Cerebellar nuclear complex (tissue), 1 donor: ENCODE results near the gene C19orf38.
"Not testable (repeated sequence)": the region's sequence is repeated elsewhere in the genome, so short reads cannot be mapped to it uniquely, and the experiment has no call there.

ENCODE experiments used
- DNase-seq, 2 experiments: peaks; one replicate each; lab custom pipeline; 2025; lab: John Stamatoyannopoulos, UW

The C19orf38 gene

GRCh38 chr19:10823690-10824089 is 24.5 kb upstream of the C19orf38 start:
- DNase-seq = no peak

GRCh38 chr19:10826231-10826630 is 22.0 kb upstream of the C19orf38 start:
- no peak for DNase-seq

GRCh38 chr19:10826846-10827245 is 21.4 kb upstream of the C19orf38 start:
- no peak for DNase-seq

- no peak for DNase-seq
Measured at GRCh38 chr19:10828981-10829821, 19.0 kb upstream of the C19orf38 start.

GRCh38 chr19:10829967-10830366 is 18.2 kb upstream of the C19orf38 start:
- no peak for DNase-seq

- DNase-seq = no peak
Measured at GRCh38 chr19:10830370-10830769, 17.8 kb upstream of the C19orf38 start.

GRCh38 chr19:10830931-10831779 is 17.1 kb upstream of the C19orf38 start:
- DNase-seq = no peak

- DNase-seq = no peak
Measured at GRCh38 chr19:10831987-10832938, 16.0 kb upstream of the C19orf38 start.

GRCh38 chr19:10832939-10833296 is 15.3 kb upstream of the C19orf38 start:
- no peak for DNase-seq

GRCh38 chr19:10835089-10835753 is 13.0 kb upstream of the C19orf38 start:
- DNase-seq = no peak

GRCh38 chr19:10835754-10836478 is 12.3 kb upstream of the C19orf38 start, which contains the start of gene TMED1:
TSS of gene TMED1 (minus strand) at chr19:10836212. CDS start at chr19:10836191, 21 bp downstream.
- DNase-seq = peak; percentile 81 to 86

- no peak for DNase-seq
Measured at GRCh38 chr19:10836479-10837330, 11.5 kb upstream of the C19orf38 start.

GRCh38 chr19:10837649-10838048 is 10.6 kb upstream of the C19orf38 start:
- DNase-seq = not testable (repeated sequence)

GRCh38 chr19:10838377-10838776 is 9.8 kb upstream of the C19orf38 start:
- DNase-seq = no peak

GRCh38 chr19:10839114-10840050 is 8.8 kb upstream of the C19orf38 start:
- DNase-seq = no peak

- no peak for DNase-seq
Measured at GRCh38 chr19:10842788-10843187, 5.4 kb upstream of the C19orf38 start.

GRCh38 chr19:10846500-10847202 is 1.6 kb upstream of the C19orf38 start:
- no peak for DNase-seq

- DNase-seq = no peak
Measured at GRCh38 chr19:10850631-10851030, 2.4 kb downstream of the C19orf38 start.
